Trophoblast cell (in vitro differentiated cells and primary cell): ENCODE measurements around the gene PPIF.

Source experiments
- DNase-seq, 2 donors: peaks; one replicate each; pipeline ENCODE4 v3.0.0-alpha.2; 2016
- H2AFZ ChIP-seq: 2 replicates; pipeline ENCODE4 v1.6.1; 2013; ENCODE audit warnings: low read length, moderate library complexity, mild to moderate bottlenecking; ENCODE audit not compliant: insufficient read depth, poor library complexity
- H2AK5ac ChIP-seq: 2 replicates; pipeline ENCODE4 v1.6.1; 2013; ENCODE audit warnings: mild to moderate bottlenecking, low read length
- H2BK120ac ChIP-seq: 2 replicates; pipeline ENCODE4 v1.6.1; 2013; ENCODE audit warnings: low read length, mild to moderate bottlenecking, moderate library complexity; ENCODE audit not compliant: insufficient read depth, poor library complexity
- H2BK12ac ChIP-seq: 2 replicates; pipeline ENCODE4 v1.6.1; 2013; ENCODE audit warnings: mild to moderate bottlenecking, low read length, moderate library complexity
- H2BK5ac ChIP-seq: 2 replicates; pipeline ENCODE4 v1.6.1; 2013; ENCODE audit warnings: low read length, low read depth, moderate library complexity, mild to moderate bottlenecking; ENCODE audit not compliant: poor library complexity
- H3K14ac ChIP-seq: 2 replicates; pipeline ENCODE4 v1.6.1; 2013; ENCODE audit warnings: mild to moderate bottlenecking, low read length
- H3K18ac ChIP-seq: 2 replicates; pipeline ENCODE4 v1.6.1; 2013; ENCODE audit warnings: mild to moderate bottlenecking, low read length
- H3K23ac ChIP-seq: 2 replicates; pipeline ENCODE4 v1.6.1; 2013; ENCODE audit warnings: low read length
- H3K27ac ChIP-seq: 2 replicates; pipeline ENCODE4 v1.5.1; 2013; ENCODE audit warnings: low read depth, mild to moderate bottlenecking, inconsistent platforms, low read length, moderate library complexity
- H3K27me3 ChIP-seq: 2 replicates; pipeline ENCODE4 v1.6.1; 2013; ENCODE audit warnings: inconsistent platforms, mild to moderate bottlenecking, low read length, moderate library complexity; ENCODE audit not compliant: insufficient read depth
- H3K36me3 ChIP-seq, 2 experiments: 1 replicate in 1 of 2; 2 replicates in 1 of 2; pipeline ENCODE4 v1.6.1; 2013; ENCODE audit warnings: low read length in 2 of 2, mild to moderate bottlenecking in 2 of 2, moderate library complexity in 1 of 2; ENCODE audit not compliant: insufficient read depth in 2 of 2, control insufficient read depth in 1 of 2
- H3K4ac ChIP-seq: 2 replicates; pipeline ENCODE4 v1.6.1; 2013; ENCODE audit warnings: low read depth, mild to moderate bottlenecking, low read length, moderate library complexity
- H3K4me1 ChIP-seq, 2 experiments: 1 replicate in 1 of 2; 2 replicates in 1 of 2; pipeline ENCODE4 v1.6.1; 2013; ENCODE audit warnings: low read length in 2 of 2, mild to moderate bottlenecking in 2 of 2, moderate library complexity in 1 of 2; ENCODE audit not compliant: insufficient read depth in 2 of 2, control insufficient read depth in 1 of 2
- H3K4me2 ChIP-seq: 2 replicates; pipeline ENCODE4 v1.6.1; 2013; ENCODE audit warnings: inconsistent platforms, mild to moderate bottlenecking, low read length, moderate library complexity
- H3K4me3 ChIP-seq: 2 replicates; pipeline ENCODE4 v1.5.1; 2013; ENCODE audit warnings: mild to moderate bottlenecking, low read depth, low read length, inconsistent platforms
- H3K79me1 ChIP-seq: one replicate; pipeline ENCODE4 v1.6.1; 2013; ENCODE audit warnings: low read length
- H3K79me2 ChIP-seq: 2 replicates; pipeline ENCODE4 v1.6.1; 2013; ENCODE audit warnings: low read length, mild to moderate bottlenecking; ENCODE audit not compliant: control insufficient read depth, insufficient read depth, poor library complexity
- H3K9ac ChIP-seq: 2 replicates; pipeline ENCODE4 v1.6.1; 2013; ENCODE audit warnings: mild to moderate bottlenecking, low read length
- H3K9me3 ChIP-seq: 2 replicates; pipeline ENCODE4 v1.6.1; 2013; ENCODE audit warnings: low read depth, mild to moderate bottlenecking, control low read depth, inconsistent platforms, low read length; ENCODE audit not compliant: insufficient read depth
- H4K12ac ChIP-seq: 2 replicates; pipeline ENCODE4 v1.6.1; 2013; ENCODE audit warnings: low read depth, mild to moderate bottlenecking, low read length, moderate library complexity
- H4K8ac ChIP-seq: 2 replicates; pipeline ENCODE4 v1.6.1; 2013; ENCODE audit warnings: low read depth, mild to moderate bottlenecking, low read length, moderate library complexity
- H4K91ac ChIP-seq: one replicate; pipeline ENCODE4 v1.6.1; 2013; ENCODE audit warnings: low read depth, mild to moderate bottlenecking, low read length, moderate library complexity
- WGBS: extraction: QIAGEN DNeasy Blood & Tissue Kit; methylation state at CpG from one replicate; pipeline ENCODE4 v1.1.7; 2013; ENCODE audit warnings: missing lambda C conversion rate; ENCODE audit not compliant: insufficient read length, insufficient coverage; ENCODE audit errors: extremely low coverage; 5-methylcytosine and 5-hydroxymethylcytosine counted together

Gene PPIF

GRCh38 chr10:79349766-79350406 is 2.6 kb downstream of the PPIF start:
- Histone ChIP-seq H3K79me1 (peaks cover 6% of the 10 kb centered on the region), H3K9me3 (peaks cover 3% of the 10 kb centered on the region), H2AK5ac (no peak overlapping the region), H3K23ac (no peak overlapping the region), H3K79me2 (peaks cover 8% of the 10 kb centered on the region), H4K8ac (no peak overlapping the region), H2BK5ac (no peak overlapping the region), H3K36me3 (peaks cover 45 to 56% of the 10 kb centered on the region in 2 experiments), H2BK12ac (no peak overlapping the region), H3K4me2 (no peak overlapping the region), H3K27ac (no peak overlapping the region), H3K18ac (no peak overlapping the region), H3K4me3 (no peak overlapping the region), H2BK120ac (no peak overlapping the region), H3K9ac (no peak overlapping the region), H3K4me1 (peaks cover 12 to 14% of the 10 kb centered on the region in 2 experiments), H4K91ac (no peak overlapping the region), H3K27me3 (no peaks in the 10 kb centered on the region), H4K12ac (no peak overlapping the region), H3K14ac (no peak overlapping the region), H2AFZ (no peak overlapping the region), H3K4ac (no peak overlapping the region)
- no CpG with 5 or more reads among the region's 6 CpGs for WGBS
- DNase-seq: no peak

DNA sequence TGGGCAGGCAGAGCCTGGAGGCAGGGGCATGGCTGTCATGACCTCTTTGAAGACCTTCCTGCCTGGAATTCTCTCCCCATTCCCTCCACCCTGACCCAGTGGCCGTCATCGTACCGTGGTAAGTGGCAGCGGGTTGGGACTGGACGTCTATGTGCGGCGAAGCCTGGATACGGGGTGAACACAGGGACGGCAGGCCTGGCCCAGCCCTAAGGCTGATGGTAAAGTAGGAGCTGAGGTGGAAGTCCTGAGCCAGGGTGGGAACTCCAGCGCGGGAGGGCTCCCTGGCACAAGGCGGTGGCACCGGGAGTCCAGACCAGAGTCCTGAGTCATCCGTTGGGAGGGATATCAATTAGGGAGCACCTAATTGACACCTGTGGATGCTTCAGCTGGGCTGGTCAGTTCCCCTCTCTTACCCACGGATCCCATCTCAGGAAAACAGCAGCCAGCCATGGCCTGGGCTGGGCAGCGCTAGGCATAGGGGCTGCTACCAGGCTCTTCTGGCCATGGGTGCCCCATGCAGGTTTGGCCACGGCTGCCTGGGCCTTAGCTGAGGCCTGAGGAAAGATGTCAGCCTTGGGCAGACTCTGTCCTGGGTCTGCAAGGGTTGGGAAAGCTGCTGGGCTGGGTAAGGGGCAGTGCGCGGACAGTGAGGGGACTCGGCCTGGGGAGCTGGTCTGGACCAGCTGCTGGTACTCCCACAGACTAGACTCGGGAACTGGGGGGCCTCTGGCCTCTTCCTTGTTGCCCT is 3.3 kb downstream of the PPIF start:
- Histone ChIP-seq H3K27me3 (no peaks in the 10 kb centered on the region), H4K12ac (no peak overlapping the region), H2BK5ac (no peak overlapping the region), H3K9ac (no peak overlapping the region), H3K4me1 (peaks cover 9 to 14% of the 10 kb centered on the region in 2 experiments), H3K79me2 (peaks cover 8% of the 10 kb centered on the region), H3K9me3 (peaks cover 3% of the 10 kb centered on the region), H3K27ac (no peak overlapping the region), H2AK5ac (no peak overlapping the region), H3K4me3 (no peak overlapping the region), H2BK120ac (no peak overlapping the region), H4K91ac (no peak overlapping the region), H3K79me1 (peaks cover 6% of the 10 kb centered on the region), H3K23ac (no peak overlapping the region), H3K18ac (no peak overlapping the region), H2AFZ (no peak overlapping the region), H3K4ac (no peak overlapping the region), H3K4me2 (no peak overlapping the region), H3K14ac (no peak overlapping the region), H4K8ac (no peak overlapping the region), H2BK12ac (no peak overlapping the region), H3K36me3 (peaks cover 45 to 58% of the 10 kb centered on the region in 2 experiments)
- WGBS: no CpG with 5 or more reads among the region's 21 CpGs
- DNase-seq: no peak

DNA sequence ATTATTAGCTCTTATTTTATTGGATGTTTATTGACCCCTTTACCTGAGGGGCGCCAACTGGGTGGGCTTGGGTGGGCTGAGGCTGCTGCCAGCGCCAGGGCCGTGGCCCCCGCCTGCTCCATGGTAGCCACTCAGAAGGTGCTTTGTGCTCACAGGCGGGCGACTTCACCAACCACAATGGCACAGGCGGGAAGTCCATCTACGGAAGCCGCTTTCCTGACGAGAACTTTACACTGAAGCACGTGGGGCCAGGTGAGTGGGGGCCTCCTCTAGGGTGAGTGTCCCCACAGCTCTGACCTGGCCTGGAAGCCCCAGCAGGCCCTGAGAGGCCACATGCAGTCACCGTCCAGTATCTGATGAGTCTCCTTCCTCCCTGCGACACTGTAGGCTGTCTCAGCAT is 4.1 kb downstream of the PPIF start:
- Histone ChIP-seq H3K79me1 (peaks cover 6% of the 10 kb centered on the region), H3K23ac (no peak overlapping the region), H3K9ac (no peak overlapping the region), H3K36me3 (peaks cover 45 to 58% of the 10 kb centered on the region in 2 experiments), H3K18ac (no peak overlapping the region), H2BK12ac (no peak overlapping the region), H3K9me3 (peaks cover 3% of the 10 kb centered on the region), H3K4ac (no peak overlapping the region), H3K79me2 (peaks cover 8% of the 10 kb centered on the region), H3K27ac (no peak overlapping the region), H3K4me2 (no peak overlapping the region), H4K12ac (no peak overlapping the region), H2AFZ (no peak overlapping the region), H3K14ac (no peak overlapping the region), H3K27me3 (no peaks in the 10 kb centered on the region), H2AK5ac (no peak overlapping the region), H4K91ac (no peak overlapping the region), H2BK5ac (no peak overlapping the region), H3K4me3 (no peak overlapping the region), H2BK120ac (no peak overlapping the region), H3K4me1 (peaks cover 7 to 14% of the 10 kb centered on the region in 2 experiments), H4K8ac (no peak overlapping the region)
- no peak for DNase-seq
- no CpG with 5 or more reads among the region's 13 CpGs for WGBS

DNA sequence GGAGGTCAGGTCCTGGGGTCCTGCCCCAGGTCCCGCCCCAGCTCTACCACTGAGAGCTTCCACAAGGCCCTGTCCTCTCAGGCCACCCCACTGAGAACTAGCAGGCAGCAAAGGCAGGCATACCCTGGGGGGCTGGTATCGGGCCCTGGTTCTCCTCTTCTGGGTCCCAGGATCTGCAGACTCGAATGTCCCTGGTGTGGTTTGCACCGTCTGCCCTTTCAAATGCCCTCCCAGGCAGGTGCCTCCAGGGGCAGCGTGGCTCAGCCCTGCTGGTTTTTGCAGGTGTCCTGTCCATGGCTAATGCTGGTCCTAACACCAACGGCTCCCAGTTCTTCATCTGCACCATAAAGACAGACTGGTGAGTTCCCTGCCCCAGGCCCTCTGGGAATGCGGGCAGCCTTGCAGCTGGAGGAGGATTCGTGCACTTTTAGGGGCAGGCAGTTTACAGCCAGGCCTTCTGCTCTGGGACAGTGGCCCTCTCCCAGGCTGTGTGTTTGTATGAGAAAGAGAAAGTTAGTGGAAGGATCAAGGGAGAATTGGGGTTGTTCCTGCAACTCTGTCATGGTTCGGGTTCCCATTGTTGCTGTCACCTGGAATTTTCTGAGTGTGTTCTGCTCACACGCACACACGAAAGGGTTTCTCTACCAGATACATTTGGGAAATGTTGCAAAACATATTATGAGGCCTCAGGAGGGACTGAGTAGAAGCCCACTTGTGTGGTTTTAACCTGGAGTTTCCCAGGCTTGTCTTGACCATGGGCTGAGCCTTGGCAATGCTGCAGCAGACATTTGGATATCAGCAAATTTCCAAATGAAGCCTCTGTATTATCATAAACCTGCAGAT is 5.0 kb downstream of the PPIF start:
- H3K79me1 ChIP-seq: peaks cover 6% of the 10 kb centered on the region
- peaks cover 45 to 58% of the 10 kb centered on the region in 2 experiments for H3K36me3 ChIP-seq
- H3K14ac ChIP-seq: no peak overlapping the region
- H3K27me3 ChIP-seq: no peaks in the 10 kb centered on the region
- H2BK5ac ChIP-seq: no peak overlapping the region
- no peak overlapping the region for H4K12ac ChIP-seq
- H3K9me3 ChIP-seq: peaks cover 3% of the 10 kb centered on the region
- no peak overlapping the region for H4K8ac ChIP-seq
- WGBS: no CpG with 5 or more reads among the region's 11 CpGs
- no peak overlapping the region for H3K9ac ChIP-seq
- no peak for DNase-seq
- no peak overlapping the region for H2AK5ac ChIP-seq
- H2AFZ ChIP-seq: no peak overlapping the region
- peaks cover 7 to 10% of the 10 kb centered on the region in 2 experiments for H3K4me1 ChIP-seq
- H3K4me2 ChIP-seq: no peak overlapping the region
- no peak overlapping the region for H3K4me3 ChIP-seq
- H2BK120ac ChIP-seq: no peak overlapping the region
- H3K4ac ChIP-seq: no peak overlapping the region
- no peak overlapping the region for H3K18ac ChIP-seq
- no peak overlapping the region for H3K23ac ChIP-seq
- peaks cover 8% of the 10 kb centered on the region for H3K79me2 ChIP-seq
- no peak overlapping the region for H3K27ac ChIP-seq
- H2BK12ac ChIP-seq: no peak overlapping the region
- no peak overlapping the region for H4K91ac ChIP-seq
